OCI-LY1 (cell line): Measurements from ENCODE around the gene ADCK1.

ENCODE experiments used
- CTCF ChIP-seq: fragments of 200-600 bp; sonication (generic), shearing (Covaris generic); IDR thresholded peaks from 2 replicates; pipeline ENCODE4 v1.5.1; 2017; ENCODE audit warnings: mild to moderate bottlenecking, antibody characterized with exemption, low read length, moderate library complexity, mixed read lengths
- EZH2 ChIP-seq: fragments of 200-600 bp; sonication (generic), shearing (Covaris generic); IDR thresholded peaks from 2 replicates; pipeline ENCODE4 v1.8.0; 2017; ENCODE audit warnings: borderline replicate concordance, mixed run types, mild to moderate bottlenecking, antibody characterized with exemption, low read length, moderate library complexity, mixed read lengths

DNA sequence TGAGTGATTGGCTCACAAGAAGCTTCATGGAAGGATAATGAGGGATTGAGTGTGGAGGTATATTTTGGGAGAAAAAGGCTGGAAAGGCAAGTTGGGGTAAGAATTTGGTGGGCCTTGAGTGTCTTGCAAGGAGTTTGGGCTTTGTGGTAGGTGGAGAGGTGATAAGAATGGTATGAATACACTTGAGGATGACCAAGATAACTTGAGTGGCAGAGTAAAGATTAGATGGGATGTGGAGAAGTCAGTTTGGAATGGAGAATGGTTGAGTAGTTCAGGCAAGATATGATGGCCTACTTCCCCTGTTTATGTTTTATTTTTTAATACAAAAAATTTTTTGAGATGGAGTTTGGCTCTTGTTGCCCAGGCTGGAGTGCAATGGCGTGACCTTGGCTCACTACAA is 9.1 kb downstream of the ADCK1 start:
- TF ChIP-seq CTCF (no peak), EZH2 (no peak)
